ENCODE measurements around the gene TINAGL1. TPM values are rescaled to one million over a fixed set of nuclear protein-coding genes. Genes with fewer than 3 reads are reported as not detected.

Gene TINAGL1
- total and polyA plus RNA-seq, 2 of the 13 experiments (the other 11 are each of a cell fraction or from before 2014, with no cell fraction given): 24.7 to 76.8 TPM

- BruUV-seq (replicated peaks): no TSS peak
- POLR2A ChIA-PET: interaction anchor here (1.0 kb wide), 1 partner anchor 12 kb away, joined by 3 read pairs; the partner anchor contains the start of gene PEF1
- TF ChIP-seq ZNF614 (CRISPR knock-in tag; IDR thresholded peaks at IDR 0.05; ENCODE audit: borderline replicate concordance) (no peak), ZNF235 (CRISPR knock-in tag; IDR thresholded peaks at IDR 0.05; ENCODE audit: borderline replicate concordance) (no peak), SMAD9 (CRISPR knock-in tag; IDR thresholded peaks at IDR 0.05) (no peak), PRDM15 (CRISPR knock-in tag; IDR thresholded peaks at IDR 0.05) (no peak), ZNF550 (CRISPR knock-in tag; IDR thresholded peaks at IDR 0.05; ENCODE audit: borderline replicate concordance) (no peak), IRX3 (CRISPR knock-in tag; IDR thresholded peaks at IDR 0.05; ENCODE audit: borderline replicate concordance, low read depth) (no peak), REPIN1 (CRISPR knock-in tag; IDR thresholded peaks at IDR 0.05; ENCODE audit: borderline replicate concordance, low read depth) (no peak), ZBTB3 (CRISPR knock-in tag; IDR thresholded peaks at IDR 0.05; ENCODE audit: borderline replicate concordance, low read depth) (no peak), SPEN (CRISPR knock-in tag; IDR thresholded peaks at IDR 0.05; ENCODE audit: low read depth) (no peak), GZF1 (CRISPR knock-in tag; IDR thresholded peaks at IDR 0.05) (no peak), ZFP36L2 (CRISPR knock-in tag; IDR thresholded peaks at IDR 0.05) (no peak)
- TF ChIP-seq, protein P1, sequence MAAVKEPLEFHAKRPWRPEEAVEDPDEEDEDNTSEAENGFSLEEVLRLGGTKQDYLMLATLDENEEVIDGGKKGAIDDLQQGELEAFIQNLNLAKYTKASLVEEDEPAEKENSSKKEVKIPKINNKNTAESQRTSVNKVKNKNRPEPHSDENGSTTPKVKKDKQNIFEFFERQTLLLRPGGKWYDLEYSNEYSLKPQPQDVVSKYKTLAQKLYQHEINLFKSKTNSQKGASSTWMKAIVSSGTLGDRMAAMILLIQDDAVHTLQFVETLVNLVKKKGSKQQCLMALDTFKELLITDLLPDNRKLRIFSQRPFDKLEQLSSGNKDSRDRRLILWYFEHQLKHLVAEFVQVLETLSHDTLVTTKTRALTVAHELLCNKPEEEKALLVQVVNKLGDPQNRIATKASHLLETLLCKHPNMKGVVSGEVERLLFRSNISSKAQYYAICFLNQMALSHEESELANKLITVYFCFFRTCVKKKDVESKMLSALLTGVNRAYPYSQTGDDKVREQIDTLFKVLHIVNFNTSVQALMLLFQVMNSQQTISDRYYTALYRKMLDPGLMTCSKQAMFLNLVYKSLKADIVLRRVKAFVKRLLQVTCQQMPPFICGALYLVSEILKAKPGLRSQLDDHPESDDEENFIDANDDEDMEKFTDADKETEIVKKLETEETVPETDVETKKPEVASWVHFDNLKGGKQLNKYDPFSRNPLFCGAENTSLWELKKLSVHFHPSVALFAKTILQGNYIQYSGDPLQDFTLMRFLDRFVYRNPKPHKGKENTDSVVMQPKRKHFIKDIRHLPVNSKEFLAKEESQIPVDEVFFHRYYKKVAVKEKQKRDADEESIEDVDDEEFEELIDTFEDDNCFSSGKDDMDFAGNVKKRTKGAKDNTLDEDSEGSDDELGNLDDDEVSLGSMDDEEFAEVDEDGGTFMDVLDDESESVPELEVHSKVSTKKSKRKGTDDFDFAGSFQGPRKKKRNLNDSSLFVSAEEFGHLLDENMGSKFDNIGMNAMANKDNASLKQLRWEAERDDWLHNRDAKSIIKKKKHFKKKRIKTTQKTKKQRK (IDR thresholded peaks at IDR 0.05; ENCODE audit: low read length): no peak
These were observed 56.3 kb downstream of the TINAGL1 start for GRCh38 chr1:31632649-31633048.

More at GRCh38 chr1:31632649-31633048, 56.3 kb downstream of the TINAGL1 start:
- no peak for FAIRE-seq
- H2AFZ ChIP-seq (ENCODE audit: low read length): no peak overlapping the region
- in situ Hi-C loops (cut with HindIII; ENCODE audit: extremely low pct_ligation_motif_present, low pct_unique_long_range_greater_than_20kb) (no loop called here), intact Hi-C loops (cut with micrococcal nuclease; ENCODE audit: unreplicated experiment) (no loop called here)
- H3K27ac ChIP-seq (ENCODE audit: extremely low read length, insufficient read depth, low read length): no peak overlapping the region
- no peak overlapping the region for H3K4me2 ChIP-seq (ENCODE audit: low read depth, low read length)
- H3K27me3 ChIP-seq (ENCODE audit: control insufficient read depth in 1 of 2, insufficient read depth in 2 of 2, low read length in 2 of 2): no peaks in the 10 kb centered on the region
- H4K20me1 ChIP-seq (ENCODE audit: insufficient read depth, low read length): no peaks in the 10 kb centered on the region
- no peak for DNase-seq (ENCODE audit: low spot score)
- 95% methylated on average over 3 of the region's 3 CpGs for WGBS (ENCODE audit: low lambda C conversion rate)
- peaks cover 30 to 59% of the 10 kb centered on the region in 2 experiments for H3K36me3 ChIP-seq (replicated peaks in 1 of 2; ENCODE audit: control insufficient read depth in 1 of 2, insufficient read depth in 2 of 2, low read length in 2 of 2)
- H3K9ac ChIP-seq (ENCODE audit: insufficient read depth, low read depth, low read length): no peak overlapping the region
- H3K9me3 ChIP-seq (ENCODE audit: low read length): no peaks in the 10 kb centered on the region
- CTCF ChIA-PET (ENCODE audit: low intra/inter-chr PET ratio, low total read pairs): interaction anchor here (1.1 kb wide), 1 partner anchor 69 kb away, joined by 3 read pairs; no protein-coding TSS in a partner anchor
- H3K79me2 ChIP-seq (ENCODE audit: insufficient read depth, low read length): peaks cover 17% of the 10 kb centered on the region
- no peaks in the 10 kb centered on the region for H3K4me1 ChIP-seq (ENCODE audit: insufficient read depth, low read length)
- no peak overlapping the region for H3K4me3 ChIP-seq (replicated peaks in 1 of 3; ENCODE audit: insufficient read depth in 1 of 3, low read depth in 2 of 3, low read length in 3 of 3)
- no peak for ATAC-seq

Measured in HepG2 (cell line).